Measurements from ENCODE around the gene DNASE1.

DNASE1 gene

GRCh38 chr16:3611146-3611975, 43.1 kb upstream of the DNASE1 start, which contains the start of gene SLX4:
TSS of gene SLX4 (minus strand) at chr16:3611606. CDS start at chr16:3608964, 2,642 bp downstream.
- peaks cover 4 to 42% (median 18%) of the 10 kb centered on the region in 11 experiments; a peak in 17 of 22 replicates for H3K36me3 ChIP-seq
- peak within 1 kb of the TSS; percentile 74 to 92 (median 84) for H3K27ac ChIP-seq
- no peaks in the 10 kb centered on the region for H4K20me1 ChIP-seq
- H3K4me3 ChIP-seq, result peak within 1 kb of the TSS; percentile 77 to 99 (median 98)
- no peaks in the 10 kb centered on the region for H3K27me3 ChIP-seq
- peak within 1 kb of the TSS; percentile 84 to 93 (median 90) for H3K9ac ChIP-seq
- no peak for TF ChIP-seq Cebpa-rat (IDR thresholded peaks at IDR 0.05)
- peaks cover 34 to 52% (median 43%) of the 10 kb centered on the region in 10 experiments for H3K4me1 ChIP-seq
- no peaks in the 10 kb centered on the region for H3K9me3 ChIP-seq (replicated peaks in 1 of 11)
- H3K4me2 ChIP-seq, result peak within 1 kb of the TSS; percentile 84 to 98 (median 95)

GRCh38 chr16:3612510-3613466, 41.7 kb upstream of the DNASE1 start:
- no peak for TF ChIP-seq Cebpa-rat (IDR thresholded peaks at IDR 0.05)
- Histone ChIP-seq H3K9me3 (replicated peaks in 1 of 11) (0 out of 22 replicates have a peak, but pooled peaks cover 0 to 12% (median 0%) of the 10 kb centered on the region in 11 experiments), H3K27me3 (no peaks in the 10 kb centered on the region), H3K9ac (peak overlapping the region; percentile 84 to 93 (median 90); a peak in 21 of 22 replicates), H3K27ac (peak overlapping the region; percentile 74 to 92 (median 84); a peak in 21 of 22 replicates), H3K36me3 (peaks cover 8 to 41% (median 29%) of the 10 kb centered on the region in 11 experiments; a peak in 19 of 22 replicates), H3K4me3 (peak overlapping the region; percentile 77 to 99 (median 98)), H3K4me2 (peak overlapping the region; percentile 69 to 98 (median 90)), H3K4me1 (peaks cover 25 to 39% (median 35%) of the 10 kb centered on the region in 10 experiments), H4K20me1 (no peaks in the 10 kb centered on the region)

DNA sequence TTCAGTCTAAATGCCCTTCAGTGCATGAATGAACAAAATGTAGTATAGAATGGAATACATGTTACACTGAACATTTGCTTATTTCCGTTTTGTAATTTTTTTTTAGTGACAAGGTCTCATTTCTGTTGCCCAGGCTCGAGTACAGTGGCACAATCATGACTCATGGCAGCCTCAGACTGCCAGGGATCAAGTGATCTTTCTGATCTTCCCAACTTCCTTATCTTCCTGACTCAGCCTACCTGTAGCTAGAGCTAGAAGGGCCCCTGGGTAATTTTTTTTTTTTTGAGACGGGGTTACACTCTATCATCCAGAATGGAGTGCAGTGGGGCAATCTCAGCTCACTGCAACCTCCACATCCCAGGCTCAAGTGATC, 35.7 kb upstream of the DNASE1 start:
- Histone ChIP-seq H4K20me1 (peaks cover 0 to 13% (median 0%) of the 10 kb centered on the region in 11 experiments; a peak in 3 of 22 replicates), H3K9ac (no peak overlapping the region)

DNA sequence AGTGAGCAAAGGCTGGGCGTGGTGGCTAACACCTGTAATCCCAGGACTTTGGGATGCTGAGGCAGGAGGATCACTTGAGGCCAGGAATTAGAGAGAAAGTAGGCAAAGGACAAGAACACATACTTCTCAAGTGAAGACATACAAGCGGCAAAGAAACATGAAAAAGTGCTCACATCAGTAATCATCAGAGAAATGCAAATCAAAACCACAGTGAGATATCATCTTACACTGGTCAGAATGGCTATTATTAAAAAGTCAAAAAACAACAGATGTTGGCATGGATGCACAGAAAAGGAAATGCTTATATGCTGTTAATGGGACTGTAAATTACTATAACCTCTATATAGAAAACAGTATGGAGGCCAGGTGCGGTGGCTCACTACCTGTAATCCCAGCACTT, 30.8 kb upstream of the DNASE1 start:
- Histone ChIP-seq H3K4me3 (no peak overlapping the region), H4K20me1 (peaks cover 0 to 9% (median 0%) of the 10 kb centered on the region in 11 experiments; a peak in 3 of 22 replicates), H3K9me3 (replicated peaks in 1 of 11) (no peaks in the 10 kb centered on the region), H3K9ac (no peak overlapping the region), H3K36me3 (peaks cover 0 to 11% (median 0%) of the 10 kb centered on the region in 11 experiments; a peak in 5 of 22 replicates), H3K27ac (peak overlapping the region in 3 of 11 experiments; percentile 17 to 71 (median 22); a peak in 2 of 22 replicates), H3K27me3 (no peaks in the 10 kb centered on the region), H3K4me2 (peak overlapping the region in 9 of 11 experiments; percentile 9 to 63 (median 52); a peak in 17 of 22 replicates), H3K4me1 (peaks cover 46 to 69% (median 55%) of the 10 kb centered on the region in 10 experiments)
- TF ChIP-seq Cebpa-rat (IDR thresholded peaks at IDR 0.05), result no peak

More for the DNA sequence above, 35.7 kb upstream of the DNASE1 start:
- no peak for TF ChIP-seq Cebpa-rat (IDR thresholded peaks at IDR 0.05)
- Histone ChIP-seq H3K4me1 (peaks cover 14 to 38% (median 29%) of the 10 kb centered on the region in 10 experiments), H3K36me3 (peaks cover 9 to 51% (median 36%) of the 10 kb centered on the region in 11 experiments; a peak in 19 of 22 replicates), H3K27me3 (no peaks in the 10 kb centered on the region), H3K27ac (no peak overlapping the region), H3K4me3 (no peak overlapping the region), H3K4me2 (peak overlapping the region in 4 of 11 experiments; percentile 18 to 42 (median 32); a peak in 4 of 22 replicates), H3K9me3 (replicated peaks in 1 of 11) (0 out of 22 replicates have a peak, but pooled peaks cover 0 to 12% (median 0%) of the 10 kb centered on the region in 11 experiments)

DNA sequence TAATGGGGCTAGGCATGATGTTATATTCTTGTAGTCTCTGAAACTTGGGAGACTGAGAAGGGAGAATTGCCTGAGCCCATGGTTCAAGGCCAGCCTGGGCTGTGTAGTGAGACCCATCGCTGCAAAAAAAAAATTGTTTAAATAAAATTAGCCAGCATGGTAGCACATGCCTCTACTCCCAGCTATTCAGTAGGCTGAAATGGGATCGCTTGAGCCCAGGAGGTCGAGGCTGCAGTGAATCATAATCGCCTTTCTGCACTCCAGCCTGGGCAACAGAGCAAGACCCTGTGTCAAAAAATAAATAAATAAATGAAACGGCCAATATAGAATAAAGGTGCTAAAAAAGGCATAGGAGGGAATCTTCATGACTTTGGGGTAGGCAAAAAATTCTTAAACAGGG, 29.2 kb upstream of the DNASE1 start:
- no peaks in the 10 kb centered on the region; a peak in 1 of 22 replicates for H4K20me1 ChIP-seq
- H3K9me3 ChIP-seq (replicated peaks in 1 of 11), result no peaks in the 10 kb centered on the region
- H3K9ac ChIP-seq, result peak overlapping the region in 4 of 11 experiments; percentile 40 to 67 (median 49); a peak in 2 of 22 replicates
- peak overlapping the region in 9 of 11 experiments; percentile 69 to 85 (median 76); a peak in 18 of 22 replicates for H3K27ac ChIP-seq
- no peak for TF ChIP-seq Cebpa-rat (IDR thresholded peaks at IDR 0.05)
- no peaks in the 10 kb centered on the region for H3K27me3 ChIP-seq
- peaks cover 0 to 5% (median 0%) of the 10 kb centered on the region in 11 experiments; a peak in 2 of 22 replicates for H3K36me3 ChIP-seq
- H3K4me1 ChIP-seq, result peaks cover 46 to 72% (median 62%) of the 10 kb centered on the region in 10 experiments
- no peak overlapping the region for H3K4me3 ChIP-seq
- peak overlapping the region; percentile 47 to 86 (median 70); a peak in 21 of 22 replicates for H3K4me2 ChIP-seq

GRCh38 chr16:3625911-3626732, 28.4 kb upstream of the DNASE1 start:
- Histone ChIP-seq H4K20me1 (no peaks in the 10 kb centered on the region; a peak in 1 of 22 replicates), H3K27me3 (no peaks in the 10 kb centered on the region), H3K27ac (peak overlapping the region in 10 of 11 experiments; percentile 17 to 85 (median 75); a peak in 19 of 22 replicates), H3K36me3 (peaks cover 0 to 5% (median 0%) of the 10 kb centered on the region in 11 experiments; a peak in 1 of 22 replicates), H3K9me3 (replicated peaks in 1 of 11) (no peaks in the 10 kb centered on the region), H3K9ac (peak overlapping the region in 9 of 11 experiments; percentile 24 to 67 (median 42); a peak in 12 of 22 replicates), H3K4me1 (peaks cover 46 to 72% (median 62%) of the 10 kb centered on the region in 10 experiments), H3K4me2 (peak overlapping the region; percentile 47 to 86 (median 70)), H3K4me3 (0 out of 20 replicates have a peak overlapping the region, but pooled peaks of 1 of the 10 experiments have one; percentile 5)
- peak in 2 of 11 experiments; percentile 30 to 39; a peak in 3 of 22 replicates for TF ChIP-seq Cebpa-rat (IDR thresholded peaks at IDR 0.05)

DNA sequence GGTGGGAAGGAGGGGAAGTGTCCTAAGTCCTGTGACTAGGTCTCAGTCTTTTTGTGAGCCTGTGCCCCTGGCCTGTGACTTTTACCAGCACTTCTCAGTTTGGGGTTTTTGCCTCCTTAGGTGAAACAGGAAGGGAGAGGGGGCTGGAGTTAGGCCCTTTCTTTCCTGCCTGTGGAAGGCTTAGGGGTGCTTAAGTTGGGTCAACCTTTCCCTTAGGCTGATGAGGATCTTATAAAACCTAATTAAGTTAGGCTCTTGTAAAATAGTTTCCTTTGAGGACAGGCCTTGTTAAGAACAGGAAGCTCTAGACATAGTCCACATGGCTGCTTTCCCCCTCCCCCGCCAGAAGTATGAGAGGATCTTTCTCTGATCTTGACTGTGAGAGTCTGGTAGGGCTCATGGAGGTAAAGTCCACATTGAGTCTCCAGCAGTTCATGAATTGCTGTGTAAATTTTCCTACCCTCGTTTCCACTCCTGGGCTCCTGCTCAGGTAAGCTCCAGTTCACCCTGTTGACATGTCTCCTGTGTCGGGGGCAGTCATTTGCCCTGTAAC, 17.0 kb upstream of the DNASE1 start:
- peak overlapping the region; percentile 53 to 81 (median 71) for H3K4me2 ChIP-seq
- H3K4me1 ChIP-seq, result peaks cover 24 to 46% (median 37%) of the 10 kb centered on the region in 10 experiments

More for the DNA sequence above, 17.0 kb upstream of the DNASE1 start:
- H3K36me3 ChIP-seq, result peaks cover 0 to 31% (median 16%) of the 10 kb centered on the region in 11 experiments; a peak in 16 of 22 replicates
- H3K9me3 ChIP-seq (replicated peaks in 1 of 11), result peaks cover 0 to 7% (median 0%) of the 10 kb centered on the region in 11 experiments; a peak in 1 of 22 replicates
- TF ChIP-seq Cebpa-rat (IDR thresholded peaks at IDR 0.05), result no peak
- H3K27me3 ChIP-seq, result no peaks in the 10 kb centered on the region
- peaks cover 0 to 19% (median 0%) of the 10 kb centered on the region in 11 experiments; a peak in 7 of 22 replicates for H4K20me1 ChIP-seq
- H3K9ac ChIP-seq, result peak overlapping the region; percentile 57 to 78 (median 68)
- peak overlapping the region; percentile 69 to 87 (median 82) for H3K27ac ChIP-seq
- H3K4me3 ChIP-seq, result no peak overlapping the region
